HepG2 (cell line): ENCODE measurements around the gene CNTN5. TPM values are rescaled to one million over a fixed set of nuclear protein-coding genes. Genes with fewer than 3 reads are reported as not detected.

Experiments
- ATAC-seq: fragments of 200-7000 bp; cut with Tn5 transposase; 3 replicates; pipeline ENCODE4 v1.9.1; 2020; ENCODE audit warnings: mild to moderate bottlenecking, moderate library complexity
- BruUV-seq: library from RNA; stranded (reverse); fragments of 400-500 nt; replicated peaks from 2 replicates; lab custom pipeline; 2021; lab: Mats Ljungman, UMichigan
- CTCF ChIA-PET: fragments of 300-600 bp; formaldehyde crosslinking; extraction: SDS; loops from one replicate; lab custom pipeline; 2021; ENCODE audit warnings: low total read pairs, inconsistent platforms, low intra/inter-chr PET ratio; lab: Yijun Ruan, JAX
- POLR2A ChIA-PET: fragments of 350-600 bp; sonication (Branson Sonifier 250); formaldehyde crosslinking; loops from one replicate; lab custom pipeline; 2020; ENCODE audit warnings: antibody characterized with exemption, inconsistent platforms; lab: Yijun Ruan, JAX
- DNase-seq: peaks from one replicate; pipeline ENCODE4 v3.0.0-alpha.2; 2015; ENCODE audit warnings: low spot score
- FAIRE-seq: peaks from 3 replicates; lab custom pipeline; 2011; peaks lifted over from hg19 to GRCh38; lab: Jason Lieb, UNC
- H2AFZ ChIP-seq: one replicate; pipeline ENCODE4 v1.6.1; 2011; ENCODE audit warnings: low read length, inconsistent platforms
- H3K27ac ChIP-seq: fragments of 300-600 bp; 3 replicates; pipeline ENCODE4 v1.8.0; 2011; ENCODE audit warnings: mixed run types, mild to moderate bottlenecking, mixed read lengths, low read length, inconsistent platforms; ENCODE audit not compliant: insufficient read depth; ENCODE audit errors: extremely low read length
- H3K27me3 ChIP-seq, 2 experiments: fragments of 200-600 bp in 1 of 2; 2 replicates in 1 of 2; 3 replicates in 1 of 2; pipeline versions ENCODE4 v1.6.0 to v1.8.0; 2011; ENCODE audit warnings: low read length in 2 of 2, mild to moderate bottlenecking in 2 of 2, moderate library complexity in 2 of 2, inconsistent platforms in 1 of 2; ENCODE audit not compliant: insufficient read depth in 2 of 2, control insufficient read depth in 1 of 2
- H3K36me3 ChIP-seq, 2 experiments: fragments of 200-600 bp in 1 of 2; replicated peaks in 1 of 2; 2 replicates in 1 of 2; 3 replicates in 1 of 2; pipeline versions ENCODE4 v1.5.1 to v1.8.0; 2011; ENCODE audit warnings: low read length in 2 of 2, inconsistent platforms in 1 of 2; ENCODE audit not compliant: insufficient read depth in 2 of 2, control insufficient read depth in 1 of 2
- H3K4me1 ChIP-seq: 2 replicates; pipeline ENCODE4 v1.5.1; 2012; ENCODE audit warnings: low read length, inconsistent platforms; ENCODE audit not compliant: insufficient read depth
- H3K4me2 ChIP-seq: 2 replicates; pipeline ENCODE4 v1.6.0; 2011; ENCODE audit warnings: low read depth, low read length, inconsistent platforms
- H3K4me3 ChIP-seq, 3 experiments: fragments of 200-600 bp in 1 of 3; sonication (generic), shearing (Covaris generic) in 1 of 3; replicated peaks in 1 of 3; 2 replicates each; pipeline ENCODE4 v1.5.1; 2011 to 2016; ENCODE audit warnings: low read length in 3 of 3, inconsistent platforms in 2 of 3, low read depth in 2 of 3, mild to moderate bottlenecking in 2 of 3, control low read depth in 1 of 3, mixed read lengths in 1 of 3; ENCODE audit not compliant: insufficient read depth in 1 of 3
- H3K79me2 ChIP-seq: one replicate; pipeline ENCODE4 v1.6.1; 2011; ENCODE audit warnings: low read length, inconsistent platforms; ENCODE audit not compliant: insufficient read depth
- H3K9ac ChIP-seq: 2 replicates; pipeline ENCODE4 v1.6.0; 2011; ENCODE audit warnings: mild to moderate bottlenecking, low read depth, low read length, inconsistent platforms; ENCODE audit not compliant: insufficient read depth
- H3K9me3 ChIP-seq: 2 replicates; pipeline ENCODE4 v1.5.1; 2012; ENCODE audit warnings: mild to moderate bottlenecking, low read length
- H4K20me1 ChIP-seq: 2 replicates; pipeline ENCODE4 v1.6.0; 2011; ENCODE audit warnings: inconsistent platforms, mild to moderate bottlenecking, low read length, moderate library complexity; ENCODE audit not compliant: insufficient read depth
- DMAP1 ChIP-seq: IDR thresholded peaks from 2 replicates; pipeline ENCODE4 v1.6.1; 2016
- ESRRA ChIP-seq: sonication (generic); formaldehyde crosslinking; IDR thresholded peaks from 2 replicates; pipeline ENCODE4 v1.5.1; 2020; ENCODE audit warnings: mild to moderate bottlenecking, low read depth, missing genetic modification reagents
- GZF1 ChIP-seq: sonication (generic); formaldehyde crosslinking; IDR thresholded peaks from 2 replicates; pipeline ENCODE4 v1.5.1; 2020; ENCODE audit warnings: mild to moderate bottlenecking, missing genetic modification reagents
- HNF4A ChIP-seq: sonication (generic); formaldehyde crosslinking; IDR thresholded peaks from 2 replicates; pipeline ENCODE4 v1.4.0; 2020; ENCODE audit warnings: missing genetic modification reagents
- RARG ChIP-seq: sonication (generic); formaldehyde crosslinking; IDR thresholded peaks from 2 replicates; pipeline ENCODE4 v1.4.0; 2020; ENCODE audit warnings: low read depth, mild to moderate bottlenecking, missing genetic modification reagents
- RFXANK ChIP-seq: IDR thresholded peaks from 2 replicates; pipeline ENCODE4 v1.6.1; 2016
- SMARCC2 ChIP-seq: fragments of 450-650 bp; IDR thresholded peaks from 2 replicates; pipeline ENCODE4 v1.6.1; 2017; ENCODE audit warnings: antibody characterized with exemption, mild to moderate bottlenecking
- WIZ ChIP-seq: sonication (generic); formaldehyde crosslinking; IDR thresholded peaks from 2 replicates; pipeline ENCODE4 v1.5.1; 2020; ENCODE audit warnings: mild to moderate bottlenecking, missing genetic modification reagents
- ZBTB7A ChIP-seq: sonication (generic); formaldehyde crosslinking; IDR thresholded peaks from 2 replicates; pipeline ENCODE4 v1.8.0; 2022; ENCODE audit warnings: mild to moderate bottlenecking, missing genetic modification reagents
- ZFP1 ChIP-seq: IDR thresholded peaks from 2 replicates; pipeline ENCODE4 v1.6.1; 2016
- ZNF546 ChIP-seq: sonication (generic); formaldehyde crosslinking; conservative IDR thresholded peaks from 2 replicates; pipeline ENCODE4 v1.8.1; 2023; ENCODE audit warnings: mild to moderate bottlenecking, missing genetic modification reagents
- ZNF670 ChIP-seq: sonication (generic); formaldehyde crosslinking; IDR thresholded peaks from 2 replicates; pipeline ENCODE4 v1.8.0; 2022; ENCODE audit warnings: mild to moderate bottlenecking, missing genetic modification reagents, borderline replicate concordance
- ZNF766 ChIP-seq: sonication (generic); formaldehyde crosslinking; IDR thresholded peaks from 2 replicates; pipeline ENCODE4 v1.5.0; 2020; ENCODE audit warnings: missing genetic modification reagents, borderline replicate concordance
- ZSCAN9 ChIP-seq: IDR thresholded peaks from 2 replicates; pipeline ENCODE4 v1.6.1; 2016; ENCODE audit warnings: borderline replicate concordance
- WGBS: methylation state at CpG from one replicate; pipeline ENCODE4 v1.1.6; 2017; ENCODE audit warnings: low lambda C conversion rate; 5-methylcytosine and 5-hydroxymethylcytosine counted together
- in situ Hi-C: cut with HindIII; loops from 2 replicates; pipeline ENCODE4 v1.10.0; 2017; ENCODE audit warnings: low pct_unique_long_range_greater_than_20kb; ENCODE audit not compliant: extremely low pct_ligation_motif_present
- intact Hi-C: fragments of 100-400 bp; cut with micrococcal nuclease; formaldehyde crosslinking; loops from one replicate; pipeline ENCODE4 v1.10.0; 2022; ENCODE audit not compliant: unreplicated experiment
- polyA plus RNA-seq, 8 experiments: library from polyadenylated mRNA; depleted of rRNA in 3 of 8; stranded (reverse) in 7 of 8; unstranded in 1 of 8; fragments of >200 nt; fragmentation: Illumina TruSeq in 4 of 8; extraction: Trizol in 4 of 8; gene quantifications; 2 replicates each; pipeline versions ENCODE4 v1.2.1 to v1.2.3, GENCODE V29; 2011 to 2016; ENCODE audit warnings: low read depth in 4 of 8, missing spikeins in 1 of 8, mixed read lengths in 1 of 8; ENCODE audit not compliant: insufficient read depth in 1 of 8
- total RNA-seq, 5 experiments: library from RNA; depleted of rRNA; stranded (reverse); fragments of >200 nt; fragmentation: Illumina TruSeq; extraction: Trizol; gene quantifications; 2 replicates each; pipeline ENCODE4 v1.2.3, GENCODE V29; 2016; ENCODE audit warnings: low read depth in 1 of 5
- TF ChIP-seq, protein P1 (sequence below): sonication (generic); formaldehyde crosslinking; IDR thresholded peaks from 2 replicates; pipeline ENCODE4 v1.4.0; 2020; ENCODE audit warnings: missing genetic modification reagents
- TF ChIP-seq, protein P2 (sequence below): sonication (generic); formaldehyde crosslinking; IDR thresholded peaks from 2 replicates; pipeline ENCODE4 v1.4.0; 2020; ENCODE audit warnings: missing genetic modification reagents, mild to moderate bottlenecking, borderline replicate concordance
- TF ChIP-seq, protein P3 (sequence below): sonication (generic); formaldehyde crosslinking; IDR thresholded peaks from 2 replicates; pipeline ENCODE4 v1.8.1; 2022; ENCODE audit warnings: mild to moderate bottlenecking, missing genetic modification reagents
- TF ChIP-seq, protein P4 (sequence below): sonication (generic); formaldehyde crosslinking; IDR thresholded peaks from 2 replicates; pipeline ENCODE4 v1.4.0; 2020; ENCODE audit warnings: missing genetic modification reagents

CNTN5 gene
- total and polyA plus RNA-seq, 2 of the 13 experiments (the other 11 are each of a cell fraction or from before 2014, with no cell fraction given): not detected

DNA sequence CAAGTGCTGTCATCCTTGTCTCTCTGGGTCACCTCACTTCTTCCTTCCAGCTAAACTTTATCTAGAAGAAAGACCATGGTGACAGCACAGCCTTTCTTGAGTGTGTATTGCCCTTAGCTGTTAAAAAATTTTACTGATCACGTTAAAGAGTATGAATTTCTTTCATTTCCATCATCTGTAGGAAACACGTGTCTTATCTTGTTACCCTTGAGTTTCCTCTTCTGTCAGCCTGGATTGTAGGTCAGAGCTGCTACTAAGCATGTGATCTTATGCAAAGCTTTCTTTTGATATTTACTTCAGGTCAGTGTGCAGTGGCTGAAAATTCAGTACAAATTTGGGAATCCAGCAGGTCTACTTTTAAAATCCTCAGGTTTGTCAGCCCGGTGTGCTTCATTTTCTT is 1154.1 kb downstream of the CNTN5 start:
- CTCF ChIA-PET: no interaction called here
- no TSS peak for BruUV-seq

DNA sequence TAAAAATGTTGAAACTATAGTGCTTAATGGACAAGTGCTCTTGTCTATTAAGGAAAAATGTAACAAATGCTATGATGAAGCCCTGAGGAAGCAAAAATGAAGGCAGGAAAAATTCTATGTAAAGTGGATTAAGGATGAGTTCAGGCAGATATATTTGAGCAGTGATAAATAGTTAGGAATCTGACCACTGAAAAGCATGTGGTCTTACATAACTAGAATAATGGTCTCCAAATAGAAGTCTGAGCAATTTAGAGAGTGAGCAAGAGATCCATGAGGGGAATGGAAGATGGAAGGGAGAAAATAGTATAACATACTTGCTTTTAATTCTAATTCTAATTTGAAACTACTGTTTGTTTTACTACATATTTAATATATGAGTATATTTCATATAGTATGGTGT is 1155.7 kb downstream of the CNTN5 start:
- no peaks in the 10 kb centered on the region for H3K4me1 ChIP-seq
- H3K9me3 ChIP-seq: no peaks in the 10 kb centered on the region
- no peaks in the 10 kb centered on the region for H3K36me3 ChIP-seq
- no peak overlapping the region for H3K4me2 ChIP-seq
- H3K9ac ChIP-seq: no peak overlapping the region
- H3K4me3 ChIP-seq: no peak overlapping the region
- ATAC-seq: no peak
- H3K27me3 ChIP-seq: no peaks in the 10 kb centered on the region
- no peaks in the 10 kb centered on the region for H3K79me2 ChIP-seq
- in situ Hi-C loops (no loop called here), intact Hi-C loops (no loop called here)
- ChIA-PET POLR2A (no interaction called here), CTCF (no interaction called here)
- no peak overlapping the region for H3K27ac ChIP-seq
- no peak for DNase-seq
- H2AFZ ChIP-seq: no peak overlapping the region
- no peak for FAIRE-seq
- no peaks in the 10 kb centered on the region for H4K20me1 ChIP-seq
- no TSS peak for BruUV-seq
- TF ChIP-seq, protein P1, sequence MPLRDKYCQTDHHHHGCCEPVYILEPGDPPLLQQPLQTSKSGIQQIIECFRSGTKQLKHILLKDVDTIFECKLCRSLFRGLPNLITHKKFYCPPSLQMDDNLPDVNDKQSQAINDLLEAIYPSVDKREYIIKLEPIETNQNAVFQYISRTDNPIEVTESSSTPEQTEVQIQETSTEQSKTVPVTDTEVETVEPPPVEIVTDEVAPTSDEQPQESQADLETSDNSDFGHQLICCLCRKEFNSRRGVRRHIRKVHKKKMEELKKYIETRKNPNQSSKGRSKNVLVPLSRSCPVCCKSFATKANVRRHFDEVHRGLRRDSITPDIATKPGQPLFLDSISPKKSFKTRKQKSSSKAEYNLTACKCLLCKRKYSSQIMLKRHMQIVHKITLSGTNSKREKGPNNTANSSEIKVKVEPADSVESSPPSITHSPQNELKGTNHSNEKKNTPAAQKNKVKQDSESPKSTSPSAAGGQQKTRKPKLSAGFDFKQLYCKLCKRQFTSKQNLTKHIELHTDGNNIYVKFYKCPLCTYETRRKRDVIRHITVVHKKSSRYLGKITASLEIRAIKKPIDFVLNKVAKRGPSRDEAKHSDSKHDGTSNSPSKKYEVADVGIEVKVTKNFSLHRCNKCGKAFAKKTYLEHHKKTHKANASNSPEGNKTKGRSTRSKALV (CRISPR knock-in tag): no peak
- TF ChIP-seq RFXANK (CRISPR knock-in tag) (no peak), ZNF670 (no peak), SMARCC2 (no peak), ZBTB7A (no peak), DMAP1 (CRISPR knock-in tag) (no peak), GZF1 (no peak), ESRRA (CRISPR knock-in tag) (no peak), RARG (CRISPR knock-in tag) (no peak), ZFP1 (no peak), HNF4A (CRISPR knock-in tag) (no peak), WIZ (CRISPR knock-in tag) (no peak)
- TF ChIP-seq, protein P2, sequence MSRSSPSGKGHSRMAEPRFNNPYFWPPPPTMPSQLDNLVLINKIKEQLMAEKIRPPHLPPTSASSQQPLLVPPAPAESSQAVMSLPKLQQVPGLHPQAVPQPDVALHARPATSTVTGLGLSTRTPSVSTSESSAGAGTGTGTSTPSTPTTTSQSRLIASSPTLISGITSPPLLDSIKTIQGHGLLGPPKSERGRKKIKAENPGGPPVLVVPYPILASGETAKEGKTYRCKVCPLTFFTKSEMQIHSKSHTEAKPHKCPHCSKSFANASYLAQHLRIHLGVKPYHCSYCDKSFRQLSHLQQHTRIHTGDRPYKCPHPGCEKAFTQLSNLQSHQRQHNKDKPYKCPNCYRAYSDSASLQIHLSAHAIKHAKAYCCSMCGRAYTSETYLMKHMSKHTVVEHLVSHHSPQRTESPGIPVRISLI: no peak
- TF ChIP-seq, protein P3, sequence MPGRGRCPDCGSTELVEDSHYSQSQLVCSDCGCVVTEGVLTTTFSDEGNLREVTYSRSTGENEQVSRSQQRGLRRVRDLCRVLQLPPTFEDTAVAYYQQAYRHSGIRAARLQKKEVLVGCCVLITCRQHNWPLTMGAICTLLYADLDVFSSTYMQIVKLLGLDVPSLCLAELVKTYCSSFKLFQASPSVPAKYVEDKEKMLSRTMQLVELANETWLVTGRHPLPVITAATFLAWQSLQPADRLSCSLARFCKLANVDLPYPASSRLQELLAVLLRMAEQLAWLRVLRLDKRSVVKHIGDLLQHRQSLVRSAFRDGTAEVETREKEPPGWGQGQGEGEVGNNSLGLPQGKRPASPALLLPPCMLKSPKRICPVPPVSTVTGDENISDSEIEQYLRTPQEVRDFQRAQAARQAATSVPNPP: no peak
- TF ChIP-seq, protein P4, sequence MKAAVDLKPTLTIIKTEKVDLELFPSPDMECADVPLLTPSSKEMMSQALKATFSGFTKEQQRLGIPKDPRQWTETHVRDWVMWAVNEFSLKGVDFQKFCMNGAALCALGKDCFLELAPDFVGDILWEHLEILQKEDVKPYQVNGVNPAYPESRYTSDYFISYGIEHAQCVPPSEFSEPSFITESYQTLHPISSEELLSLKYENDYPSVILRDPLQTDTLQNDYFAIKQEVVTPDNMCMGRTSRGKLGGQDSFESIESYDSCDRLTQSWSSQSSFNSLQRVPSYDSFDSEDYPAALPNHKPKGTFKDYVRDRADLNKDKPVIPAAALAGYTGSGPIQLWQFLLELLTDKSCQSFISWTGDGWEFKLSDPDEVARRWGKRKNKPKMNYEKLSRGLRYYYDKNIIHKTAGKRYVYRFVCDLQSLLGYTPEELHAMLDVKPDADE (CRISPR knock-in tag): no peak

More for the DNA sequence above, 1154.1 kb downstream of the CNTN5 start:
- no peak for DNase-seq
- H4K20me1 ChIP-seq: no peaks in the 10 kb centered on the region
- in situ Hi-C loops: no loop called here
- intact Hi-C loops: no loop called here
- ATAC-seq: no peak
- POLR2A ChIA-PET: no interaction called here
- no peaks in the 10 kb centered on the region for H3K9me3 ChIP-seq
- no peak overlapping the region for H3K4me3 ChIP-seq
- no peaks in the 10 kb centered on the region for H3K4me1 ChIP-seq
- H3K36me3 ChIP-seq: no peaks in the 10 kb centered on the region
- FAIRE-seq: no peak
- H3K4me2 ChIP-seq: no peak overlapping the region
- no peak overlapping the region for H2AFZ ChIP-seq
- no peaks in the 10 kb centered on the region for H3K79me2 ChIP-seq
- no peaks in the 10 kb centered on the region for H3K27me3 ChIP-seq
- WGBS: 6% methylated on average over 3 of the region's 3 CpGs
- no peak for TF ChIP-seq ZNF546 (CRISPR knock-in tag)
- no peak for TF ChIP-seq ZNF766 (CRISPR knock-in tag)
- TF ChIP-seq ZSCAN9 (CRISPR knock-in tag): no peak
- no peak overlapping the region for H3K9ac ChIP-seq
- H3K27ac ChIP-seq: no peak overlapping the region
